Immature natural killer cell (primary cell): ENCODE data around the gene ZNF556. TPM values are rescaled to one million over a fixed set of nuclear protein-coding genes. Genes with fewer than 3 reads are reported as not detected.
"Not testable (repeated sequence)": the region's sequence is repeated elsewhere in the genome, so short reads cannot be mapped to it uniquely, and the experiment has no call there.

ENCODE experiments used
- DNase-seq, 3 donors: peaks; one replicate each; pipeline ENCODE4 v3.0.0; 2022; ENCODE audit warnings: mixed read lengths in 1 of 3
- H3K27ac Mint-ChIP-seq, 6 donors: one replicate each; pipeline ENCODE4 v1.8.0; 2020; ENCODE audit warnings: mixed read lengths in 6 of 6, mild to moderate bottlenecking in 5 of 6, inconsistent platforms in 4 of 6, moderate library complexity in 3 of 6
- H3K27me3 Mint-ChIP-seq, 3 donors: one replicate each; pipeline ENCODE4 v1.8.0; 2020 to 2021; ENCODE audit warnings: low read depth in 3 of 3, mild to moderate bottlenecking in 3 of 3, mixed read lengths in 3 of 3, moderate library complexity in 3 of 3, inconsistent platforms in 1 of 3
- H3K36me3 Mint-ChIP-seq, 3 donors: one replicate each; pipeline ENCODE4 v1.8.0; 2020; ENCODE audit warnings: mixed read lengths in 3 of 3, inconsistent platforms in 2 of 3, mild to moderate bottlenecking in 2 of 3
- H3K4me1 Mint-ChIP-seq, 2 donors: one replicate each; pipeline ENCODE4 v1.8.0; 2020; ENCODE audit warnings: inconsistent platforms in 2 of 2, mild to moderate bottlenecking in 2 of 2, mixed read lengths in 2 of 2, moderate library complexity in 1 of 2
- H3K4me3 Mint-ChIP-seq, 5 donors: one replicate each; pipeline ENCODE4 v1.8.0; 2020; ENCODE audit warnings: mild to moderate bottlenecking in 5 of 5, mixed read lengths in 5 of 5, inconsistent platforms in 3 of 5, moderate library complexity in 3 of 5
- H3K9me3 Mint-ChIP-seq, 6 donors: one replicate each; pipeline ENCODE4 v1.8.0; 2020; ENCODE audit warnings: mild to moderate bottlenecking in 6 of 6, mixed read lengths in 6 of 6, inconsistent platforms in 4 of 6, moderate library complexity in 3 of 6
- polyA plus RNA-seq, 3 donors: library from polyadenylated mRNA; unstranded; fragments of 300-500 nt; fragmentation: Illumina TruSeq; gene quantifications; one replicate each; pipeline ENCODE4 v1.2.3, GENCODE V29; 2021

Gene ZNF556
- polyA plus RNA-seq, 3 donors from 2014 or later = not detected

DNA sequence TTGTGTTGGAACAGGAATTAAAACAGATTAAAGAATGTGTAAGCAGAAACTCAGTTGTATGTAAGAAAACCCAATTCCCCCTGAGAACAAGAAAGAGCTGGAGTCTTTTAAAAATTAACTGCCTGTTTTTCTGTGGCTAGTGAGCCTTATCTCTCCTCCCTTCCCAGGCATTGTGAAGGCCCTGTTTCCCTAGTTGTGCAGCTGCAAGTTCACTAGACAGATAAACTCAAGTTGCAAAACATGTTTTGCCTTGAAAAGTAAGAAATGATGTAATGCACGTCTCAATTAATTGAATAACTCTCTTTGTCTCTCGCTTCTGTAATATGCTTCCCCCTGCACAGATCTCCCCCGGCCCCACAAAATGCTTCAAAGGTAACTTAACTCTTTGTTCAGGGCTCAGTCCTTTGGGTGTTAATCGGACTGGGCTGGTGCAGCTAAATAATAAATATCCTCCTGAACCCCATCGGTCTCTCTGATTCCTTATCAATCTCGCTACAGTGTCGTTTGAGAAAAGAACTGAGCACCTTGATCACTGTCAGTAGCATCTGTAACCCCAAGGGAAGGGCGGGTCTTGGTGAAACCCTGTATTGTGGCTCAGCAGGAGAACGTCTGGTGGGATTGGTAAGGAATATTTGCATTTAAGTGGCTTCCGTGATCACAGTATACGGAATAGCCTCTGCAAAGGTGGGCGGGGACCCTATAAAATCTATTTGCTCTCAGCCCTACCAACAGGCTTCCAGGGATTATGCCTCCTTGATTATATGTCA, 1.6 kb upstream of the ZNF556 start:
- peaks cover 0 to 4% (median 4%) of the 10 kb centered on the region in 3 donors for H3K27me3 Mint-ChIP-seq
- no peak overlapping the region for H3K27ac Mint-ChIP-seq
- no peak overlapping the region for H3K4me3 Mint-ChIP-seq
- no peak for DNase-seq
- H3K9me3 Mint-ChIP-seq = peaks cover 0 to 1% (median 0%) of the 10 kb centered on the region in 6 donors
- no peaks in the 10 kb centered on the region for H3K4me1 Mint-ChIP-seq
- H3K36me3 Mint-ChIP-seq = no peaks in the 10 kb centered on the region

DNA sequence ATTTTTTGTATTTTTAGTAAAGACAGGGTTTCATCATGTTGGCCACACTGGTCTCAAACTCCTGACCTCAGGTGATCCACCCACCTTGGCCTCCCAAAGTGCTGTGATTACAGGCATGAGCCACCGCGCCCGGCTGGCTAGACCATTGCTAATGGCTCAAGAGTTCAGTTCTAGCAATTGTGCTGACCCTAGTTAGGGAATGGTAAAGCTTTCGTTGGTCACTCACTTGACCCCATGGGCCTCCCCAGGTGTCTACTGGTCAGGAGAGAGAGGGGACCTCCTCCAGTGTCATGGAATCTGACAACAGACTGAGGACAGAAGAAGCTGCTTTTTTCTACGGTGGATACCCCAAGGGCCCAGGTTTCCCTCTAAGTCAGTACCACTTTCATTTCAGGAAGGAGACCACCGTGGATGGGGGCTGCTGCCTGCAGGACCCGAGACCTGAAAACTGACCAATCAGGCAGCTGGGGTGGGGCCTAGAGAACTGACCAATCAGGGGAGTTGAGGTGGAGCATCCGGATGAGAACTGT, 575 bp upstream of the ZNF556 start:
- no peak overlapping the region for H3K27ac Mint-ChIP-seq
- peaks cover 0 to 4% (median 4%) of the 10 kb centered on the region in 3 donors for H3K27me3 Mint-ChIP-seq
- H3K36me3 Mint-ChIP-seq = no peaks in the 10 kb centered on the region

DNA sequence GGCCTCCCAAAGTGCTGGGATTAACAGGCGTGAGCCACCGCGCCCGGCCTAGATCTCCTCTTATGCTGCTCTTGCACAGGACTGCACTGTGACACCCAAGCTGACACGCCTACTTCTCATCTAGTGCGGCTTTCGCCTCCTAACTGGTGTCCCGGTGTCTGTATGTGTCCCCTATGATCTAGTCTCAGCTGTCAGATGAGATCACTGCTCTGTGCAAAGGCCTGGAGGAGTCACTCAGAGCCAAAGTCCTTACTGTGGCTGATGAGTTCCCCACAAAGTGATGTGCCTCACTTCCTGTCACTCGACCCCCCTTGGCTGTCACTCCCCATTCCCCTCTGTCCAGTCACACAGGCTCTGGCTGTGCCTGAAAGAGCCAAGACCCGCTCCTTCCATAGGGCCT, 2.5 kb downstream of the ZNF556 start:
- Mint-ChIP-seq H3K4me3 (no peak overlapping the region), H3K27me3 (peaks cover 1 to 4% (median 1%) of the 10 kb centered on the region in 3 donors), H3K36me3 (no peaks in the 10 kb centered on the region), H3K27ac (no peak overlapping the region), H3K9me3 (peaks cover 0 to 3% (median 0%) of the 10 kb centered on the region in 6 donors), H3K4me1 (peaks cover 0 to 3% of the 10 kb centered on the region in 2 donors)
- DNase-seq = no peak

More for the DNA sequence above, 575 bp upstream of the ZNF556 start:
- no peak for DNase-seq
- H3K4me3 Mint-ChIP-seq = no peak overlapping the region
- H3K9me3 Mint-ChIP-seq = peaks cover 0 to 3% (median 0%) of the 10 kb centered on the region in 6 donors
- peaks cover 0 to 1% of the 10 kb centered on the region in 2 donors for H3K4me1 Mint-ChIP-seq

- not testable (repeated sequence) for H3K4me1 Mint-ChIP-seq, H3K27ac Mint-ChIP-seq, H3K36me3 Mint-ChIP-seq, H3K27me3 Mint-ChIP-seq, H3K4me3 Mint-ChIP-seq, DNase-seq, H3K9me3 Mint-ChIP-seq
These were observed 5.0 kb downstream of the ZNF556 start for GRCh38 chr19:2872175-2872574.

GRCh38 chr19:2877398-2878331, 10.5 kb downstream of the ZNF556 start:
- Mint-ChIP-seq H3K4me3 (no peak overlapping the region), H3K27ac (no peak overlapping the region), H3K9me3 (peaks cover 7 to 28% (median 20%) of the 10 kb centered on the region in 6 donors), H3K36me3 (no peaks in the 10 kb centered on the region), H3K27me3 (peaks cover 0 to 6% (median 0%) of the 10 kb centered on the region in 3 donors), H3K4me1 (no peaks in the 10 kb centered on the region)
- no peak for DNase-seq

DNA sequence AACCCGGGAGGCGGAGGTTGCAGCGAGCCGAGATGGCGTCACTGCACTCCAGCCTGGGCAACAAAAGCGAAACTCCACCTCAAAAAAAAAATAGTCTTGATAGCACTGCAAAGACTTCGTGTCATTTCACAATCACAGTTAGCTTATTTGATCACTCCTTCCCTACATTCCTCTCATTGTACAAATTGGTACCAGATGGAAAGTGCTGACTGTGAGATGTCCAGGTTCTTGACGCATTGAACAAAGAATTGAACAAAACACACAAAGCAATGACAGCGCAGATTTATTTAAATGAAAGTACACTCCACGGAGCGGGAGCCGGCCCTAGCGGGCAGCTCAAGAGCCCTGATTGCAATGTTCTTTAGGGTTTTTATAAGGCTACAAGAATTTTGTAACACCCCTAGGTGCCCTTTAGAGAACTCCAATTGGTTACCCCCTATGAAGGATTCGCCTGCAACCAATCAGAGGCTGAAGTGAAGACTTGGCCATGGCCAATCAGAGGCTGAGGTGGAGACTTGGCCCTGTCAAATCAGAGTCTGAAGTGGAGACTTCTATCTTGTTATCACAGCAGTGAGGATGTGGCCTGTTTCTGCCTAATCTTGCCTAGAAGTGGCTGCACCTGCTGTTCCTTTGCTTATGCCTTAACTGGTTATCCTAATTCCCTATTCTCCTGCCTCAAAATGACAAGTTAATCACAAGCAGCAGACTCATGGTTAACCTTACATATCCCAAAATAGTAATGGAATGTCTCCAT, 16.7 kb downstream of the ZNF556 start:
- Mint-ChIP-seq H3K27me3 (peaks cover 0 to 3% (median 2%) of the 10 kb centered on the region in 3 donors), H3K27ac (no peak overlapping the region), H3K9me3 (peaks cover 0 to 5% (median 4%) of the 10 kb centered on the region in 6 donors), H3K4me3 (no peak overlapping the region), H3K4me1 (peaks cover 0 to 1% of the 10 kb centered on the region in 2 donors), H3K36me3 (no peaks in the 10 kb centered on the region)
- no peak for DNase-seq

DNA sequence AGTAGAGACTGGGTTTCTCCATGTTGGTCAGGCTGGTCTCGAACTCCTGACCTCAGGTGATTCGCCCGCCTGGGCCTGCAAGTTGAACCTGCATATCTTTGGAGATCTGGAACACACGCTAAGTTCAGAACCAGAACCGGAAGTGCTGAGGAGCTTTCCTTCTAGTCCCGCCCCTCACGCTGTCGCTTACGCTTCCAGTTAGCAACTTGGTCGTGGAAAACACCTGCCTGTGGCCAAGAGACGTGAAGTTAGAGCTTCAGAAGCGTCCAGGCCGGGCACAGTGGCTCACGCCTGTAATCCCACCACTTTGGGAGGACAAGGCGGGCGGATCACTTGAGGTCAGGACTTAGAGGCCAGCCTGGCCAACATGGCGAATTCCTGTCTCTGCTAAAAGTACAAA, 18.6 kb downstream of the ZNF556 start:
- H3K27ac Mint-ChIP-seq = no peak overlapping the region
- H3K4me3 Mint-ChIP-seq = no peak overlapping the region
- DNase-seq = no peak
- peaks cover 0 to 1% of the 10 kb centered on the region in 2 donors for H3K4me1 Mint-ChIP-seq
- H3K9me3 Mint-ChIP-seq = no peaks in the 10 kb centered on the region
- no peaks in the 10 kb centered on the region for H3K36me3 Mint-ChIP-seq
- peaks cover 2 to 3% (median 2%) of the 10 kb centered on the region in 3 donors for H3K27me3 Mint-ChIP-seq

DNA sequence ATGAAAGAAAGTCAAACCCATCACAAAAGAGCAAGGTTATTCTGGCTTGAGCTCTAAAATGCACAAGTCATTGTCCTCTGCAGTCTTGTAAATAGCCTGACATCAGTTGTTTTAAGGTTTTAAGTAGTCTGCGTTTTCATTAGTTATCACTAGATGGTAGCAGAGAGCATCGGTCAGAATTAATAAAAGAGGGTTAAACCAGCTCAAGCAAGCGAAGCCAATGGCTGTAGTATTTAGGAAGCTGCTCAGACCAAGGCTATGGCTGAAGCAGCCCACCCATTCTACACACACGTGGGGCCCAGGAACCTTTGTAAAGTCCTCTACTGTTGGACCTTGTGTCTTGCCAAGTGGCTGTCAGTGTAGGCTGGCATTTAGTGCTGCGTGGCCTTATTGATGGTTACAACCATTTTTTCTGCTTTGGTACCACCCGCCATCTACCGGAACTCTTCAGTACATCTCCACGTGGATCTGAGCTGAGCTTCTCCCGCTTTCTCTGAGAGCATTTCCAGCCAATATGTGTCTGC, 20.3 kb downstream of the ZNF556 start:
- H3K27me3 Mint-ChIP-seq = peaks cover 2 to 4% (median 3%) of the 10 kb centered on the region in 3 donors
- peaks cover 0 to 4% of the 10 kb centered on the region in 2 donors for H3K4me1 Mint-ChIP-seq
- no peak overlapping the region for H3K4me3 Mint-ChIP-seq
- H3K36me3 Mint-ChIP-seq = no peaks in the 10 kb centered on the region
- H3K27ac Mint-ChIP-seq = peak overlapping the region in 4 of 6 donors; percentile 4 to 28 (median 12)
- no peaks in the 10 kb centered on the region for H3K9me3 Mint-ChIP-seq
- DNase-seq = peak; percentile 9 to 23 (median 21)

DNA sequence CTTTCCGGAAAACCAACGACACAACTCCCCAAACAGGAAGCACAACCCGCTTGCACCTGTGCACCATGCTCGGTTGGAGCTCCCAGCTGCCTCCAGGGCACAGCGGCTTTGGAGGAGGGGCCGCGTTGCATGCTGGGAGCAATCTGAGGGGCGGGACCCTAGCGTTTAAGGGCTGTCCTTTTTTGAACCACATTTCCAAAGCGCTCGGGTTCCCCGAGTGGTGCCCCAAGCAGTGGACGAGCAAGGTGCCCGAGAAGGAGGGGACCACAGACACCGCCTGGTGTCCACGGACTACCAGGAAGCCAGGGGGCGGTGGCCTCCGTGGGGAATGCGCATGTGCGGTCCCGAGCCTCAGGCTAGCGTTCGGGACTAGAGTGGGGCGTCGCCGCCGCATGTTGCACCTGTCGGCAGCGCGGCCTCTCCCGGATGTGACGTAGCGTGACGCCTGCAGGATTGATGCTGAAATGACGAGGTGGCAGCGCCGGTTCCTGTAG, 21.6 kb downstream of the ZNF556 start:
- Mint-ChIP-seq H3K4me1 (peaks cover 0 to 4% of the 10 kb centered on the region in 2 donors), H3K27ac (peak overlapping the region in 2 of 6 donors; percentile 59 to 83), H3K36me3 (no peaks in the 10 kb centered on the region), H3K9me3 (no peaks in the 10 kb centered on the region), H3K27me3 (peaks cover under 1 to 4% (median 2%) of the 10 kb centered on the region in 3 donors), H3K4me3 (peak overlapping the region in 4 of 5 donors; percentile 44 to 73 (median 60))
- DNase-seq = peak; percentile 46 to 57 (median 49)

DNA sequence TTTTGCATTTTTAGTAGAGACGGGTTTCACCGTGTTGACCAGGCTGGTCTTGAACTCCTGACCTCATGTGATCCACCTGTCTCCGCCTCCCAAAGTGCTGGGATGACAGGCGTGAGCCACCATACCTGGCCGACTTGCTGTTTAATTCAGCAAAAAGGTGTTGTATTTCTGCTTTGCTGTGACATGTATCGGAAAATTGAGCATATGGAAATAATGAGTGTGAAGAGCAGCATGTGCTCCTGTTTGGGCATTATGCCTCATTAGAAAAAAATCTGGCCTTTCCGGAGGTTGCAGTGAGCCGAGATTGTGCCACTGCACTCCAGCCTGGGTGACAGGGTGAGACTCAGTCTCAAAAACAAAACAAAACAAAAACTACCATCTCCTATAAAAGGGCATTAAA, 23.4 kb downstream of the ZNF556 start:
- not testable (repeated sequence) for H3K4me1 Mint-ChIP-seq, H3K27ac Mint-ChIP-seq, H3K36me3 Mint-ChIP-seq, H3K27me3 Mint-ChIP-seq, DNase-seq, H3K4me3 Mint-ChIP-seq, H3K9me3 Mint-ChIP-seq

GRCh38 chr19:2896694-2897093, 29.6 kb downstream of the ZNF556 start:
- Mint-ChIP-seq H3K27ac (no peak overlapping the region), H3K27me3 (peaks cover 4 to 8% (median 4%) of the 10 kb centered on the region in 3 donors), H3K36me3 (no peaks in the 10 kb centered on the region), H3K4me3 (no peak overlapping the region), H3K4me1 (peaks cover 9 to 11% of the 10 kb centered on the region in 2 donors), H3K9me3 (peaks cover 0 to 8% (median 0%) of the 10 kb centered on the region in 6 donors)
- DNase-seq = no peak

DNA sequence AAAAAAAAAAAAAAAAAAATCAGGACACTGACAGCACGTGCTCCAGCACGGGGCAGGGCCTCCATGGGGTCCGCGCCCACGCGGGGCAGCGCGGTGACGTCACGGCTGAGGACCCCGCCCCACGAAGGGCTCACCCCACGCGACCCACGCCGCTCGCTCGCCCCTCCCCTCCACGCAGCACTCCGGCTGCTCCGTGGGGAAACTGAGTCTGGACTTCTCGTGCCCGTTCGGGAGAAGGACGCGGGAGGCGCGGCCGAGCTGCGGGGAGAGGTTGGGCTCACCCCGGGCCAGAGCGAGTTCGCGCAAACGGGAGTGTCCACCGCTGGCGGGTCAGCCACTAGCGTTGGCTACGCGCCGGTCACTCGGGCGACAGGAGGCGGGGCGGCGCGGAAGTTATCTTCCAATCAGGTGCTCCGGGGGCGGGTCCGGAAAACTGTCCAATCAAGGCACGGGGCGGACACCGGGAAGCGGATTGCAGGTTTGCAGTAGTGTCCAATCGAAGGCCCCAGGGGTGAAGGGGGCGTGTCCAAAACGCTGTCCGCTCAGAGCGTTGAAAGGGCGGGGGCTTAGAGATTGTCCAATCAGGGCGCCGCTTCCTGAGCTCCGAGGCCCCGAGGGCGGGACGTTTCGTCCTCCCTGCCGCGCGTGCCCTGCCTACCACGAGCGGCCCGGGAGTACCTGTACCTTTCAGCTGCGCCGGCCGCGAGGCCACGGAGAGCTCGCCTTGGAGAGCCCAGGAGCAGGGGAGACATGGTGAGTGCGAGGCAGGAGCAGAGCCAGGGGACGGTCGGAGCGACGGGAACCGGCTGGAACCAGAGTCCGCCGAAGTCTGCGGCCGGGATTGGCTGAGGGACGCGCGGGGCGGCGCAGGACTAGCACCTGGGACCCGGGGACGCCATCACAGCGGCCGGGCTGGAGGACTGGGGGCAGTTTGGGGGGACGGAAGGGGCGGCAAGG, 33.4 kb downstream of the ZNF556 start, which contains the start of gene ZNF57:
TSS of gene ZNF57 (plus strand) at position 633 of the 957 bp plus-strand sequence. CDS start at position 751, 118 bp downstream.
- Mint-ChIP-seq H3K27me3 (peaks cover 4 to 7% (median 4%) of the 10 kb centered on the region in 3 donors), H3K4me3 (peak within 1 kb of the TSS; percentile 92 to 99 (median 96)), H3K4me1 (peaks cover 20 to 22% of the 10 kb centered on the region in 2 donors), H3K36me3 (no peaks in the 10 kb centered on the region), H3K9me3 (peaks cover 0 to 8% (median 0%) of the 10 kb centered on the region in 6 donors), H3K27ac (peak within 1 kb of the TSS; percentile 55 to 95 (median 84))
- DNase-seq = peak; percentile 96 to 98 (median 97)
